ENCODE data around the gene MOCS3. TPM values are rescaled to one million over a fixed set of nuclear protein-coding genes. Genes with fewer than 3 reads are reported as not detected.

MOCS3 gene
- total RNA-seq, 1 experiment from 2014 or later = 6.4 TPM

DNA sequence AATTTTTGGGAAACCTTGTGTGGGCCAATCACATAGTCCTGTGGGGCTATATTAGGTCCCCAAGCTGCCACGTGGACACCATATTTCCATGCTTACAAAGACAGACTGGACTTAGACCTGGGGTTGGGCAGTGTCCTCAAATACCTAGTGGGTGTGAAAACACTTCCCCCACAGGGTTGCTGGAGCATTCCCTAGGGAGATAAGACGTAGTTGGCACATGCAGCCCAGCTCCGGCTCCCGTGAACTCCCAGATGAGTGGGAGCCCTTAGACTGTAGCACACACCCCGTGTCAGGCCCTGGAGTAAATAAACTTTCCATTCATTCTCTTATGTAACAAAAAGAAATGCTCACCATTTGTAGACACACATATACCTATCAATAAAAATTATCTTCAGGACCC lies 50.1 kb downstream of the MOCS3 start (continued):
- TF ChIP-seq, protein P1, sequence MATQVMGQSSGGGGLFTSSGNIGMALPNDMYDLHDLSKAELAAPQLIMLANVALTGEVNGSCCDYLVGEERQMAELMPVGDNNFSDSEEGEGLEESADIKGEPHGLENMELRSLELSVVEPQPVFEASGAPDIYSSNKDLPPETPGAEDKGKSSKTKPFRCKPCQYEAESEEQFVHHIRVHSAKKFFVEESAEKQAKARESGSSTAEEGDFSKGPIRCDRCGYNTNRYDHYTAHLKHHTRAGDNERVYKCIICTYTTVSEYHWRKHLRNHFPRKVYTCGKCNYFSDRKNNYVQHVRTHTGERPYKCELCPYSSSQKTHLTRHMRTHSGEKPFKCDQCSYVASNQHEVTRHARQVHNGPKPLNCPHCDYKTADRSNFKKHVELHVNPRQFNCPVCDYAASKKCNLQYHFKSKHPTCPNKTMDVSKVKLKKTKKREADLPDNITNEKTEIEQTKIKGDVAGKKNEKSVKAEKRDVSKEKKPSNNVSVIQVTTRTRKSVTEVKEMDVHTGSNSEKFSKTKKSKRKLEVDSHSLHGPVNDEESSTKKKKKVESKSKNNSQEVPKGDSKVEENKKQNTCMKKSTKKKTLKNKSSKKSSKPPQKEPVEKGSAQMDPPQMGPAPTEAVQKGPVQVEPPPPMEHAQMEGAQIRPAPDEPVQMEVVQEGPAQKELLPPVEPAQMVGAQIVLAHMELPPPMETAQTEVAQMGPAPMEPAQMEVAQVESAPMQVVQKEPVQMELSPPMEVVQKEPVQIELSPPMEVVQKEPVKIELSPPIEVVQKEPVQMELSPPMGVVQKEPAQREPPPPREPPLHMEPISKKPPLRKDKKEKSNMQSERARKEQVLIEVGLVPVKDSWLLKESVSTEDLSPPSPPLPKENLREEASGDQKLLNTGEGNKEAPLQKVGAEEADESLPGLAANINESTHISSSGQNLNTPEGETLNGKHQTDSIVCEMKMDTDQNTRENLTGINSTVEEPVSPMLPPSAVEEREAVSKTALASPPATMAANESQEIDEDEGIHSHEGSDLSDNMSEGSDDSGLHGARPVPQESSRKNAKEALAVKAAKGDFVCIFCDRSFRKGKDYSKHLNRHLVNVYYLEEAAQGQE (IDR thresholded peaks at IDR 0.05; ENCODE audit: low read depth) = no peak
- TF ChIP-seq, protein P2, sequence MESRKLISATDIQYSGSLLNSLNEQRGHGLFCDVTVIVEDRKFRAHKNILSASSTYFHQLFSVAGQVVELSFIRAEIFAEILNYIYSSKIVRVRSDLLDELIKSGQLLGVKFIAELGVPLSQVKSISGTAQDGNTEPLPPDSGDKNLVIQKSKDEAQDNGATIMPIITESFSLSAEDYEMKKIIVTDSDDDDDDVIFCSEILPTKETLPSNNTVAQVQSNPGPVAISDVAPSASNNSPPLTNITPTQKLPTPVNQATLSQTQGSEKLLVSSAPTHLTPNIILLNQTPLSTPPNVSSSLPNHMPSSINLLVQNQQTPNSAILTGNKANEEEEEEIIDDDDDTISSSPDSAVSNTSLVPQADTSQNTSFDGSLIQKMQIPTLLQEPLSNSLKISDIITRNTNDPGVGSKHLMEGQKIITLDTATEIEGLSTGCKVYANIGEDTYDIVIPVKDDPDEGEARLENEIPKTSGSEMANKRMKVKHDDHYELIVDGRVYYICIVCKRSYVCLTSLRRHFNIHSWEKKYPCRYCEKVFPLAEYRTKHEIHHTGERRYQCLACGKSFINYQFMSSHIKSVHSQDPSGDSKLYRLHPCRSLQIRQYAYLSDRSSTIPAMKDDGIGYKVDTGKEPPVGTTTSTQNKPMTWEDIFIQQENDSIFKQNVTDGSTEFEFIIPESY (IDR thresholded peaks at IDR 0.05; ENCODE audit: extremely low read depth, insufficient replicate concordance, low read length) = no peak
- TF ChIP-seq EGR1 (IDR thresholded peaks at IDR 0.05; ENCODE audit: low read depth) (no peak), SIN3A (IDR thresholded peaks at IDR 0.05; ENCODE audit: low read depth) (no peak), CBX3 (IDR thresholded peaks at IDR 0.05; ENCODE audit: low read depth) (no peak)

DNA sequence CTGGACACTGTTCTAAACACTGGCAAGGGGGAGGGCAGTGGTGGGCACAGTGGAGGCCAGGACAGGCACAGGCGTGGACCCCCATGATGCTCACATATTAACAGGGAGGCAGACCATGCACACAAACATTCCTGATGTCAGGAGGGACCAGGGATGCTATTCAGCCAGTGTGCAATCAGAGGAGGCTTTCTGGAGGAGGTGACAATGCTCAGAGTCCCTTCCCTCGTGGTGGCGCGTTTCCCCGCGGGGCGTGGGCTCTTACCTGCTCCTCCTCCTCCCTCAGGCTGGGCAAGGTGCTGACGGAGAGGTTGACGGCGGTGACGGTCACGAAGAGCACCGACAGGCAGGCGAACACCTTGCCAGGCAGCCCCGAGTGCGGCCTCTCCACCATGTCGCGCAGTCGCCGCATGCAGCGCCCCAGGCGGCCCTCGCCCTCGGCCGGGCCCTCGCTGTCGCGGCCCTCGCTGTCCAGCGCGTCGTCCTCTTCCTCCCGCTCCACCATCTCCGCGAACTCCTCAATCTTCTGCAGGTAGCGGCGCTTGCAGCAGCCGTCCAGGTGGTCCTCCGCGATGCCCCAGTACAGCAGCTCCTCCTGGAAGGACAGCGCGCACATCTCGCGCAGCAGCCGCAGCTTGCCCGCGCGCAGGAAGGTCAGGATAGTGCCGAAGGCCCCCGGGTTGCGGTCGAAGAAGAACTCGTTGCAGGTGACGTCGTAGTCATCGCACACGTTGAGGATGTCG lies 50.9 kb downstream of the MOCS3 start:
- H3K4me3 ChIP-seq (replicated peaks in 1 of 2; ENCODE audit: low read depth in 1 of 2, low read length in 2 of 2) = no peak overlapping the region
- H3K27ac ChIP-seq (ENCODE audit: low read depth, low read length) = no peak overlapping the region
- H3K27me3 ChIP-seq (ENCODE audit: insufficient read depth, low read length) = no peaks in the 10 kb centered on the region
- H3K9me2 ChIP-seq (ENCODE audit: insufficient read depth) = no peaks in the 10 kb centered on the region
- no peak for TF ChIP-seq SIN3A (IDR thresholded peaks at IDR 0.05; ENCODE audit: low read depth)
- TF ChIP-seq, protein P1 (IDR thresholded peaks at IDR 0.05; ENCODE audit: low read depth) = no peak
- TF ChIP-seq CBX3 (IDR thresholded peaks at IDR 0.05; ENCODE audit: low read depth) = no peak
- TF ChIP-seq, protein P2 (IDR thresholded peaks at IDR 0.05; ENCODE audit: extremely low read depth, insufficient replicate concordance, low read length) = no peak
- TF ChIP-seq, protein P3, sequence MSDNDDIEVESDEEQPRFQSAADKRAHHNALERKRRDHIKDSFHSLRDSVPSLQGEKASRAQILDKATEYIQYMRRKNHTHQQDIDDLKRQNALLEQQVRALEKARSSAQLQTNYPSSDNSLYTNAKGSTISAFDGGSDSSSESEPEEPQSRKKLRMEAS (IDR thresholded peaks at IDR 0.05) = no peak
- no peak for TF ChIP-seq ZFX (IDR thresholded peaks at IDR 0.05)
- TF ChIP-seq CEBPB (IDR thresholded peaks at IDR 0.05; ENCODE audit: low read depth) = no peak
- TF ChIP-seq POLR2AphosphoS5 (IDR thresholded peaks at IDR 0.05; ENCODE audit: low read depth, low read length) = no peak
- no peak for TF ChIP-seq POLR2A (IDR thresholded peaks at IDR 0.05; ENCODE audit: borderline replicate concordance, extremely low read depth, insufficient read depth, insufficient read length)
- no peaks in the 10 kb centered on the region for H3K4me1 ChIP-seq (ENCODE audit: control insufficient read depth in 1 of 2, insufficient read depth in 2 of 2, low read length in 2 of 2)
- ChIA-PET CTCF (no interaction called here), RAD21 (ENCODE audit: low non-redundant PET in 1 of 2, low total read pairs in 2 of 2, uncharacterized antibody in 2 of 2, unreplicated experiment in 2 of 2) (no interaction called here), POLR2A (no interaction called here)
- intact Hi-C loops (cut with micrococcal nuclease) = no loop called here
- peaks cover 0 to 2% of the 10 kb centered on the region in 2 experiments; a peak in 2 of 4 replicates for H3K36me3 ChIP-seq (ENCODE audit: control insufficient read depth in 1 of 2, insufficient read depth in 2 of 2, low read length in 2 of 2)
- no peak overlapping the region for H3K4me2 ChIP-seq (ENCODE audit: low read length)
- no peak overlapping the region for H3K9ac ChIP-seq (ENCODE audit: low read length)
- H3K79me2 ChIP-seq (ENCODE audit: insufficient read depth, low read length) = no peaks in the 10 kb centered on the region
- DNase-seq (ENCODE audit: low read depth, low spot score) (no peak), ATAC-seq (no peak)
- no peaks in the 10 kb centered on the region for H4K20me1 ChIP-seq (ENCODE audit: insufficient read depth)
- no TSS peak for BruUV-seq (replicated peaks)
- no peaks in the 10 kb centered on the region for H3K9me3 ChIP-seq (ENCODE audit: control insufficient read depth in 1 of 2, insufficient read depth in 1 of 2, low read depth in 1 of 2, low read length in 2 of 2)
- H2AFZ ChIP-seq (ENCODE audit: low read depth, low read length, poor library complexity, severe bottlenecking) = no peak overlapping the region
